Femur (tissue), 1 donor: ENCODE measurements around the gene OLIG1.
A peak's percentile ranks its signal among the peaks of the same experiment; 100 is the strongest.

Experiments used
- DNase-seq: peaks from one replicate; pipeline ENCODE4 v3.0.0-alpha.2; 2017

OLIG1 gene

DNA sequence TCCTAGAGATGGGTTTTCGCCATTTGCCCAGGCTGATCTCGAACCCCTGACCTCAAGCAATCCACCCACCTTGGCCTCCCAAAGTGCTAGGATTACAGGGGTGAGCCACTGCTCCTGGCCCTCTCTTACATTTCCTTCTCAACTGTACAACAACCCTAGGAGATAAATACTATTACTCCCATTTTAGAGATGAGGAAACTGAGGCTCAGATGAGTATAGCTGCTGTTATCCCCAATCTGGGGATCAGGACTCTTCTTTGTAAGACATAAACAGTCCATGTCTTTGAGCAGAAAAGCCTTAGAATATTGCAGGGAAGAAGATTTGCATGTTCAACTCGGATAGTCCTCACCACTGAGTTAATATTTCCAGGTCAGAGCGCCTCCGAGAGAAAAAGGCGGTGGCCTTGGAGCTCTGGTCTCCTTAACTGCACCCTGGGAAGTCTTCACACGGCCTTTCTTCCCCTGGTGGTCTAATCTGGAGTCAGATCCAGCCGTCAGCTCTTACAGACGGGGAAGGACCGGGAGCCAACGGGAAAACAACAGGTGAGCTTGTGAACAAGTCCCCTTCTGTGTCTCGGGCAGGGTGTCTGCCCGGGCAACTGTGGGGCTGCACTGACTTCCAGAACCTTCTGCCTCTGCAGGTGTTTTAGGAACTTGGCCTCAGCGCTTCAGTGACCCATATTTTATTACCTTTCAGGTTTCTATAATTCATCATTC, 5.9 kb upstream of the OLIG1 start:
- no peak for DNase-seq

GRCh38 chr21:33064623-33065390, 5.1 kb upstream of the OLIG1 start:
- DNase-seq, result no peak

DNA sequence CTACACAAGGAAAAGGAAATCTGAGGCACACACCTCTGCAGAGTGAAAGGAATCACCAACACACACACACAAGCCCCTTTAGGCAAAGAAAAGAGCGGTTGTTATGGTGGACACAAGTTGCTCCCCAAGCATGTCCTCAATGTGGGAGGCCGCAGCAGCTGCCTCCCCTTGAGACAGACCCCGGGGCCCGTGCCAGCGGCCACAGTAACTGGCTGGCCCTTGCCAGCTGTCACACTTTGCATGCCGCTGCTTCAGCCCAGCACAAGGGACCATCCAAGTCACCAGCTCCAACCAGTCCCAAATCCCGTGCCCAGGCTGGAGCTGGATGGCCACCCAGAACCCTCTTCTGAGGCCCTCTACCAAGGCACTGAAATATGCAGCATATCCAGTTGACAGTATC, 2.9 kb upstream of the OLIG1 start:
- peak; percentile 33 for DNase-seq

DNA sequence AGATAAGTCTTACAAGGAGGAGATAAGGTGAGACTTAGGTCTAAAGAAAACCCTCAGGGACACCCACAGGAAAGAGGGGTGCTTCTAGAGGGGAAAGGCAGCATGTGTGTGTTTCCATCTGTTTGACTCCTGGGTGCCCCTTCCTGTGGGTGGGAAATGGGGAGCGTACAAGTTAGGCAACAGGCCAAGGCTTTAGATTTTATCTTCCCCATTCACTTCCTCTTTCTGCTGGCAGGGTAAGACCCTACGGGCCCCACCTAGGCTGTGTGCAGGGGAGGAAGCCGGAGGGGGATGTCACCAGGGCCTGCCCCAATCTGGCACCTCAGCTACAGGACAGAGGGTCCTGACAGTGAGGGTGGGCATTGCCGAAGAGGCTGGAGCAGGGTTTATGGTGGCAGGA, 2.5 kb upstream of the OLIG1 start:
- no peak for DNase-seq

DNA sequence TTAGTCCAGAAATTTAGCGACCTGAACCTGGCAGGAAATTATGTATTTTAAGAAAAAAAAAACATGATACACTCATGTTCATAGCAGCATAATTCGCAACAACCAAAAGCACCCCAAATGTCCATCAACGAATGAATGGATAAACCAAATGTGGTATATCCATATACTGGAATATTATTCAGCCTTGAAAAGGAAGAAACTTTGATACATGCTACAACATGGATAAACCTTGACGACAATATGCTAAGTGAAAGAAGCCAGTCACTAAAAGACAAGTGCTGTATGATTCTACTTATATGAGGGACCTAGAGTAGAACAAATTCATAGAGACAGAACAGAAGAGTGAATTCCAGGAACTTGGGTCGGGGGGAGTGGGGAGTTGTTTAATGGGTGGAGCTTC, 698 bp upstream of the OLIG1 start:
- no peak for DNase-seq

DNA sequence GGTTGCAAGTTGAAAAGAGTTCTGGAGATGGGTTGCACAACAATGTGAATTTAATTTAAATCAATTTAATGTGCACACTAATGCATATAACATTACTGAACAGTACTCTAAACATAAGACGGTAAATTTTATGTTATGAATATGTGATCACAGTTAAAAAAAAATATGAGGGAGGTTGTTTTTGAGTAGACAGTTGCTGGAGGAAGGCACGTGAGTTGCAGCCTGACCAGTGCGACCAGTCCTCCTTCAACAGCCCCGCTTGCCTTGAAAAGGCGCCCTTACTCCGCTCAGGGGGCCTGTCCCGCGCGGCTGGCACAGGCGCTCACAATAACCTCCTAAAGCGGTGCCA, 322 bp upstream of the OLIG1 start:
- DNase-seq, result no peak

- no peak for DNase-seq
These were observed 730 bp downstream of the OLIG1 start for GRCh38 chr21:33070744-33070997.

DNA sequence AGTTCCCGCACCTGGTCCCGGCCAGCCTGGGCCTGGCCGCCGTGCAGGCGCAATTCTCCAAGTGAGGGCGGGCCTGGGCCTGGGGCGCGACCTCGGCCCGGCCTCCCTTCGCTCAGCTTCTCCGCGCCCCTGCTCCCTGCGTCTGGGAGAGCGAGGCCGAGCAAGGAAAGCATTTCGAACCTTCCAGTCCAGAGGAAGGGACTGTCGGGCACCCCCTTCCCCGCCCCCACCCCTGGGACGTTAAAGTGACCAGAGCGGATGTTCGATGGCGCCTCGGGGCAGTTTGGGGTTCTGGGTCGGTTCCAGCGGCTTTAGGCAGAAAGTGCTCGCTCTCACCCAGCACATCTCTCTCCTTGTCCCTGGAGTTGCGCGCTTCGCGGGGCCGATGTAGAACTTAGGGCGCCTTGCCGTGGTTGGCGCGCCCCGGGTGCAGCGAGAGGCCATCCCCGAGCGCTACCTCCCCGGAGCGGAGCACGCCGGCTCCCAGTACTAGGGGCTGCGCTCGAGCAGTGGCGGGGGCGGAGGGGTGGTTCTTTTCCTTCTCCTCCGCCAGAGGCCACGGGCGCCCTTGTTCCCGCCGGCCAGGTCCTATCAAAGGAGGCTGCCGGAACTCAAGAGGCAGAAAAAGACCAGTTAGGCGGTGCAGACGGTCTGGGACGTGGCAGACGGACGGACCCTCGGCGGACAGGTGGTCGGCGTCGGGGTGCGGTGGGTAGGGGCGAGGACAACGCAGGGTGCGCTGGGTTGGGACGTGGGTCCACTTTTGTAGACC, 1.2 kb downstream of the OLIG1 start:
- no peak for DNase-seq

DNA sequence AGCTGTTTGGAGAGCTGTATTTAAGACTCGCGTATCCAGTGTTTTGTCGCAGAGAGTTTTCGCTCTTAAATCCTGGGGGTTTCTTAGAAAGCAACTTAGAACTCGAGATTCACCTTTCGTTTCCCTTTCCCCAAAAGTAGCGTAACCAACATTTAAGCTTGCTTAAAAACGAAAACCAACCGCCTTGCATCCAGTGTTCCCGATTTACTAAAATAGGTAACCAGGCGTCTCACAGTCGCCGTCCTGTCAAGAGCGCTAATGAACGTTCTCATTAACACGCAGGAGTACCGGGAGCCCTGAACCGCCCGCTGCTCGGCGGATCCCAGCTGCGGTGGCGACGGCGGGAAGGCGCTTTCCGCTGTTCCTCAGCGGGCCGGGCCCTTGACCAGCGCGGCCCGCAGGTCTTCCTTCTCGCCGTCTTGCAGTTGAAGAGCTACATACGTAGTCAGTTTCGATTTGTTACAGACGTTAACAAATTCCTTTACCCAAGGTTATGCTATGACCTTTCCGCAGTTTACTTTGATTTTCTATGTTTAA, 1.9 kb downstream of the OLIG1 start:
- DNase-seq, result no peak

DNA sequence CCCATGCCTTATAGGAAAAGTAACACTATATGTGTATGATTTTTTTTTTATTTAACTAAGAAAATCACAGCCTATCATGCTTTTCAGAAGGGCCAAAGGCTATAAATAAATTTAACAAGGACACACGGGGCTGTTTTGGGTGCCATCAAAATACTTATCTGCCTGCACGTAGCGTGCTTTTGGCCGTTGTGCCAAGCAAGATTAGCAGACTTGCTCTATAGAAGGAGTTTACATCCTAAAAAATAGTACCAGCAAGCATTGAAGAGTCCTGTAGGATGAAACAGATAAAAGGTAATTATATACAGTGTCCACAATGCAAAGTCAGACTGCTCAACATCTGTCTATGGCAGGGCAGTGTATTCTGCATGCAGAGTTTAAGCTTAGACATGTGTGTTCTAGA, 3.7 kb downstream of the OLIG1 start:
- DNase-seq, result no peak

DNA sequence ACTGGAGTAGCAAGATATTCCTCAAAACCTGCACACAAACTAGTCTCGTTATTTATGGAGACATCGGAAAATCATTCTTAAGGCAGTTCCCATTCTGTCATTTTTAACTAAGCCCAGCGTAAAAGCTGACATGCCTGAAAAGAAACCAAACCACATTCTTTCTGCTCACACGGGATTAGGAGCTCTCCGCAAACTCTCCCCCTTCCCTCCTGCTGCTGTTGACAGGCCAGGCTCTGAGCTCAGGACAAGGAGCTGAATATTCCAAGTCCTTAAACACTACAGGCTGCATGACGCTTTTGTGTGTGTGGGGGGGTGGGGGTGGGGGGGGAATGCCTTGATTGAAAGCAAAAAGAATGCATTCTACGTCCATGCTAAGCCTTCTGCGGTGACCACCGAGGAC, 5.2 kb downstream of the OLIG1 start:
- peak; percentile 27 for DNase-seq

GRCh38 chr21:33075596-33076195, 5.8 kb downstream of the OLIG1 start:
- no peak for DNase-seq

DNA sequence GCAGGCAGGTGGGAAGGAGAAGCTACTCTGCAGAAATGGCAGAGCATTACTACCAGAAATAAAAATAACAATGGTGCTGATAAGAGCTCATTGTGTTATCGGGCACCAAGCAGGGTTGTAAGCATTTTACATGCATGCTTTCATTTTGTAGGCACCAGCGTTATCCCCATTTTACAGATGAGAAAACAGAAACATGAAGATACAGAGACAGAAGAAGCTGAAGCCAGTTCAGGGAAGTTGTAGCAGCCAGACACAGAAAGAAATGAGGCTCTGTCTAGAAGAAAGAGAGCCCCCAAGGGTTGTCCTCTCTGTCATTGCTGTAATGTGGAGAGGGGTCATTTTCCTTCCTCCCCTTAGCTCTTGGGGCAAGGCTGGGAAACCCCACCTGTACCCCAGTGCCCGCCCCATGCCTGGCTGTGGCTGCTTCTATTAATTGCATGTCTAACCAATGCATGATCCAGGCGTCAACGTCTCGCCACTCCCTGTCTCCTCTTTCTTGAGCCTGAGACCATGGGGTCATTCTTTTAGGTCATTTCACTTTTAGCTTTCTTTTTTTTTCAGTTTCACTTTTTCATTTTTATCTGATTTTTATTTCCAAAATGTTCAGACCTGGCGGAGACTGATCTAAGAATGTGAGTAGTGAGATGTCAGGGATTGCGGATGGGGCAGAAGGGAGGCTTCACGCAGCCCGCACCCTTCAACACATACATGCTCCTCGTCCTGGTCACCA, 6.8 kb downstream of the OLIG1 start:
- DNase-seq, result no peak

GRCh38 chr21:33078907-33079582, 9.1 kb downstream of the OLIG1 start:
- peak; percentile 55 for DNase-seq

GRCh38 chr21:33080376-33080775, 10.4 kb downstream of the OLIG1 start:
- no peak for DNase-seq

DNA sequence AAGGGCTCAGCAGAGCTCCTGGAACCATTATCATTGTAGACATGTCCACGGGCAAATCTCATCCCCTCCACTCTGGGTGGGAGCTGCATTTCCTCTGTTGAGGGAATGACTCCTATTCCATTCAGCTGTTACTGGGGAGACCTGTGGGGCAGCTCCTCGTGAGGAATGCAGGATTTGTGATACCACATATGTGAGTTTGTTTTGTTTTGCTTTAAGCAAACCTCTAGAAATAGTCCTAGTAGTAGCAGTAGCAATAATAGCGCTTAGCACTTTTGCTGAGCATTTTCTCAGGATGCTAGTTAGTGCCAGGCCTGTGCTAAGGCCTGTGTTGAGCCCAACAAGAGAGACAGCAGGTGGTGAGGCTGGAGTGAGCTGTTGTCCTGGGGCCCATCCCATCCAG, 10.8 kb downstream of the OLIG1 start:
- no peak for DNase-seq

GRCh38 chr21:33088384-33088783, 18.4 kb downstream of the OLIG1 start:
- no peak for DNase-seq

- no peak for DNase-seq
These were observed 19.6 kb downstream of the OLIG1 start for GRCh38 chr21:33089395-33090119.

DNA sequence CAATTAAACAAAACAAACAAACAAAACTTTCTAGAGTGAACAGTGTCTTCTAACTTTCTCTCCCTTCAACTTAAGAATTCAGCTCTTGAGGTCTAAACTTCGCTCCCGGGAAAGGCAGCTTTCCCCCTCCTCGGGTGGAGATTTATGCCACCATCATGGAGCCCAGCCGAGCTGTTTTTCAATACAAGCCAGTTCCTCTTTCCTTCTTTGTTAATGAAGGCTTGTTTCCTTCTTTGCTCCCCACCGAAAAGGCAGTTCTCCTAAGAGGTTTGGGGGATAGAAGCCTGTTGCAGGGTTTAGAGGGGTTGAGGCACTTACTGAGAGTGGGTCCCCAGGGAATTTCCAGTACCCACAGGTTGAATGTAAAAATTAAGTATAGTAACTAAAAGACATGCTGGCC, 26.5 kb downstream of the OLIG1 start:
- no peak for DNase-seq

DNA sequence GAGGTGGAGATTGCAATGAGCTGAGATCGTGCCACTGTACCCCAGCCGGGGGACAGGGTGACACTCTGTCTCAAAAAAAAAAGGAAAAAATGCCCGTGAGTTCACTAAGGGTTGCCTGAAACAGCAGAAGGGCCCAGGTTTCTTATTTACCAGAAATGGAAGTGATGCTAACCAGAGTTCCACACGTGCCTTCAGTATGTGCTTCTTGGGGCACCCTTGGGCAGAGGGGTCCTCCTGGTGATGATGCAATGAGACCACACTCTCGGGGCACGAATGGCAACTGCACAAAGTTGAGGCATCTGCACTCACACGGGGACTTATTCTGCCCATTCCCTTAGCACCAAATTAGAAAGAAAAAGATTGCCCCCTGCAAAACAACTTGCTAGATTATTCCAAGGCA, 29.2 kb downstream of the OLIG1 start:
- DNase-seq, result no peak

- DNase-seq, result peak; percentile 35
These were observed 31.5 kb downstream of the OLIG1 start for GRCh38 chr21:33101300-33101911.
